ENCODE data around the gene HIVEP3. TPM values are rescaled to one million over a fixed set of nuclear protein-coding genes. Genes with fewer than 3 reads are reported as not detected.

Gene HIVEP3
- total RNA-seq, 4 donors from 2014 or later: 5.3 to 17.3 (median 9.1) TPM

DNA sequence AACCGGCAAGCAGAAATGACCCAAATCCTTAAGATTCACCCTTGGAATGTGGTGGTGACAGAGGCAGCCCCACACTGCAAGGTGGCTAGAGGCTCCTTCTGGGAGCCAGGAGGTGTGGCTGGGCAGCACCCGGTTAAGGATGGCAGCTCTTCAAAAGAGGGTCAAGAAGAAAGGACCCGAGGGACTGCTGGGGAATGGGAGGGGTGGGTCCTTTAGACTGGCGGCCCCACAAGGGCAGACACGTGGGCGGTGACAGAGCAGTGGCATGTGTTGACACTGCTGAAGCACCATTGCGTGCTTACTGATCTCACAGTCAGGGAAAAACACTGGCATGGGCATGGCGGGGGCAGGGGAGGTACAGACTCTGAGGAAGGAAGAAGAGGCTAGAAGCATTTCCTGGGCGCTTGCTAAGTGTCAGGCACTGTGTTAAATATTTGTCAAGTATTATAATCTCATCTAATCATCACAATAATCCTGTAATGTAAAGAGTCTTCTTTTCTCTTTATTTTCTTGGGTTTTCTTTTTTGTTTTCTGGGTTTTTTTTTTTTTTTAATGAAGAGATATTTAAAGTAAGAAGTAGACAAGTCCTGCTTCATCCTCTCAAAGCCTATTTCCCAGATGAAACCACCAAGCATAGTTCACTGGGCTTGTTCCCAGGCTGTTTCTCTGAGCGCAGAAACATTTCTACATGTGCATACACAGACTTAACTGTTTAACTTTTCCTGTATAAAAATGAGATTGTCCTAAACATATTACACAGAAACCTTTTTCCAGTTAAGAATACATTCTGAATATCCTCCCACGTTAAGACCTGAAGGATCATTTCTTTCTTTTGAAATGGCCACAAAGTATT lies 268.5 kb downstream of the HIVEP3 start:
- DNase-seq (ENCODE audit: low spot score in 2 of 2): peak in 1 of 2 donors; percentile 84
- H3K4me3 ChIP-seq (ENCODE audit: low read depth, poor library complexity, severe bottlenecking): no peak overlapping the region
- no peak for TF ChIP-seq CTCF (IDR thresholded peaks at IDR 0.05)
- TF ChIP-seq POLR2A (IDR thresholded peaks at IDR 0.05): no peak
- intact Hi-C loops (cut with DNase I; ENCODE audit: low total_unique reads): no loop called here
- WGBS, 2 donors: 30 to 36% methylated on average over 11 of the region's 11 CpGs

GRCh38 chr1:41649396-41650027 lies 269.2 kb downstream of the HIVEP3 start:
- intact Hi-C loops (cut with DNase I; ENCODE audit: low total_unique reads): no loop called here
- H3K4me3 ChIP-seq (ENCODE audit: low read depth, poor library complexity, severe bottlenecking): no peak overlapping the region
- WGBS, 2 donors: 50 to 52% methylated on average over 9 of the region's 9 CpGs
- TF ChIP-seq CTCF (IDR thresholded peaks at IDR 0.05) (no peak), POLR2A (IDR thresholded peaks at IDR 0.05) (no peak)
- DNase-seq (ENCODE audit: low spot score in 2 of 2): peak in 1 of 2 donors; percentile 65

- no peak overlapping the region for H3K4me3 ChIP-seq (ENCODE audit: low read depth, poor library complexity, severe bottlenecking)
- TF ChIP-seq CTCF (IDR thresholded peaks at IDR 0.05): no peak
- TF ChIP-seq POLR2A (IDR thresholded peaks at IDR 0.05): no peak
- peak in 1 of 2 donors; percentile 48 for DNase-seq (ENCODE audit: low spot score in 2 of 2)
- intact Hi-C loops (cut with DNase I; ENCODE audit: low total_unique reads): no loop called here
- 74 to 90% methylated on average over 6 of the region's 6 CpGs for WGBS, 2 donors
Observed at GRCh38 chr1:41648844-41649243, 269.9 kb downstream of the HIVEP3 start.

- no peak for TF ChIP-seq CTCF (IDR thresholded peaks at IDR 0.05)
- TF ChIP-seq POLR2A (IDR thresholded peaks at IDR 0.05): no peak
- 95 to 96% methylated on average over 5 of the region's 5 CpGs for WGBS, 2 donors
- peak in 1 of 2 donors; percentile 52 for DNase-seq (ENCODE audit: low spot score in 2 of 2)
- H3K4me3 ChIP-seq (ENCODE audit: low read depth, poor library complexity, severe bottlenecking): no peak overlapping the region
- intact Hi-C loops (cut with DNase I; ENCODE audit: low total_unique reads): no loop called here
Observed at GRCh38 chr1:41648230-41648629, 270.5 kb downstream of the HIVEP3 start.

- 86 to 87% methylated on average over 4 of the region's 4 CpGs for WGBS, 2 donors
- TF ChIP-seq POLR2A (IDR thresholded peaks at IDR 0.05): no peak
- no peak for TF ChIP-seq CTCF (IDR thresholded peaks at IDR 0.05)
- H3K4me3 ChIP-seq (ENCODE audit: low read depth, poor library complexity, severe bottlenecking): no peak overlapping the region
- intact Hi-C loops (cut with DNase I; ENCODE audit: low total_unique reads): no loop called here
- peak in 1 of 2 donors; percentile 58 for DNase-seq (ENCODE audit: low spot score in 2 of 2)
Observed at GRCh38 chr1:41647221-41648135, 271.2 kb downstream of the HIVEP3 start.

Data from lower leg skin (tissue), 4 donors.